M059J (cell line): ENCODE results near the gene URB1. TPM values are rescaled to one million over a fixed set of nuclear protein-coding genes. Genes with fewer than 3 reads are reported as not detected.
"Not testable (repeated sequence)": the region's sequence is repeated elsewhere in the genome, so short reads cannot be mapped to it uniquely, and the experiment has no call there.

Experiments
- DNase-seq: peaks from one replicate; pipeline ENCODE4 v3.0.0-alpha.2; 2012; ENCODE audit warnings: low read depth
- total RNA-seq: library from RNA; depleted of rRNA; stranded (reverse); fragments of >200 nt; shearing (Covaris generic); gene quantifications from 2 replicates; pipeline ENCODE4 v1.2.3, GENCODE V29; 2014

Gene URB1
- total RNA-seq, 1 experiment from 2014 or later: 18.1 TPM

GRCh38 chr21:32371913-32372314 lies 20.9 kb downstream of the URB1 start:
- peak; percentile 66 for DNase-seq

GRCh38 chr21:32370998-32371766 lies 21.6 kb downstream of the URB1 start:
- no peak for DNase-seq

GRCh38 chr21:32368961-32369360 lies 23.9 kb downstream of the URB1 start:
- not testable (repeated sequence) for DNase-seq

- no peak for DNase-seq
These were observed 24.4 kb downstream of the URB1 start for GRCh38 chr21:32368386-32368785.

GRCh38 chr21:32367158-32367557 lies 25.7 kb downstream of the URB1 start:
- no peak for DNase-seq

- no peak for DNase-seq
These were observed 26.6 kb downstream of the URB1 start for GRCh38 chr21:32366191-32366590.

- DNase-seq: no peak
These were observed 28.0 kb downstream of the URB1 start for GRCh38 chr21:32364796-32365195.

GRCh38 chr21:32364387-32364786 lies 28.4 kb downstream of the URB1 start:
- DNase-seq: no peak

- no peak for DNase-seq
These were observed 32.3 kb downstream of the URB1 start for GRCh38 chr21:32360401-32360975.

- no peak for DNase-seq
These were observed 33.0 kb downstream of the URB1 start for GRCh38 chr21:32359719-32360260.

GRCh38 chr21:32356874-32357395 lies 35.9 kb downstream of the URB1 start:
- DNase-seq: no peak

- DNase-seq: no peak
These were observed 39.7 kb downstream of the URB1 start for GRCh38 chr21:32353002-32353711.

GRCh38 chr21:32352526-32352925 lies 40.3 kb downstream of the URB1 start:
- no peak for DNase-seq

- DNase-seq: no peak
These were observed 41.4 kb downstream of the URB1 start for GRCh38 chr21:32351428-32351827.

- DNase-seq: no peak
These were observed 41.8 kb downstream of the URB1 start for GRCh38 chr21:32350981-32351380.

GRCh38 chr21:32350211-32350980 lies 42.4 kb downstream of the URB1 start:
- no peak for DNase-seq

GRCh38 chr21:32349333-32349944 lies 43.4 kb downstream of the URB1 start:
- DNase-seq: no peak

- no peak for DNase-seq
These were observed 44.0 kb downstream of the URB1 start for GRCh38 chr21:32348604-32349332.

GRCh38 chr21:32347977-32348376 lies 44.8 kb downstream of the URB1 start:
- DNase-seq: no peak

GRCh38 chr21:32347351-32347750 lies 45.5 kb downstream of the URB1 start:
- no peak for DNase-seq
